KOPT-K1 (cell line): ENCODE results near the gene PLEKHG5.

Source experiments
- H3K27ac ChIP-seq: fragments of 200-600 bp; sonication (generic); 2 replicates; pipeline ENCODE4 v1.5.1; 2016; ENCODE audit warnings: antibody characterized with exemption, mild to moderate bottlenecking, low read depth, low read length; ENCODE audit not compliant: poor library complexity, severe bottlenecking
- H3K36me3 ChIP-seq: fragments of 200-600 bp; sonication (generic); 2 replicates; pipeline ENCODE4 v1.5.1; 2017; ENCODE audit warnings: antibody characterized with exemption, mild to moderate bottlenecking, low read length, moderate library complexity; ENCODE audit not compliant: insufficient read depth
- H3K9me3 ChIP-seq: fragments of 200-600 bp; sonication (generic); 2 replicates; pipeline ENCODE4 v1.5.1; 2017; ENCODE audit warnings: antibody characterized with exemption, low read length, mild to moderate bottlenecking; ENCODE audit not compliant: insufficient read depth, poor library complexity, severe bottlenecking

PLEKHG5 gene, protein sequence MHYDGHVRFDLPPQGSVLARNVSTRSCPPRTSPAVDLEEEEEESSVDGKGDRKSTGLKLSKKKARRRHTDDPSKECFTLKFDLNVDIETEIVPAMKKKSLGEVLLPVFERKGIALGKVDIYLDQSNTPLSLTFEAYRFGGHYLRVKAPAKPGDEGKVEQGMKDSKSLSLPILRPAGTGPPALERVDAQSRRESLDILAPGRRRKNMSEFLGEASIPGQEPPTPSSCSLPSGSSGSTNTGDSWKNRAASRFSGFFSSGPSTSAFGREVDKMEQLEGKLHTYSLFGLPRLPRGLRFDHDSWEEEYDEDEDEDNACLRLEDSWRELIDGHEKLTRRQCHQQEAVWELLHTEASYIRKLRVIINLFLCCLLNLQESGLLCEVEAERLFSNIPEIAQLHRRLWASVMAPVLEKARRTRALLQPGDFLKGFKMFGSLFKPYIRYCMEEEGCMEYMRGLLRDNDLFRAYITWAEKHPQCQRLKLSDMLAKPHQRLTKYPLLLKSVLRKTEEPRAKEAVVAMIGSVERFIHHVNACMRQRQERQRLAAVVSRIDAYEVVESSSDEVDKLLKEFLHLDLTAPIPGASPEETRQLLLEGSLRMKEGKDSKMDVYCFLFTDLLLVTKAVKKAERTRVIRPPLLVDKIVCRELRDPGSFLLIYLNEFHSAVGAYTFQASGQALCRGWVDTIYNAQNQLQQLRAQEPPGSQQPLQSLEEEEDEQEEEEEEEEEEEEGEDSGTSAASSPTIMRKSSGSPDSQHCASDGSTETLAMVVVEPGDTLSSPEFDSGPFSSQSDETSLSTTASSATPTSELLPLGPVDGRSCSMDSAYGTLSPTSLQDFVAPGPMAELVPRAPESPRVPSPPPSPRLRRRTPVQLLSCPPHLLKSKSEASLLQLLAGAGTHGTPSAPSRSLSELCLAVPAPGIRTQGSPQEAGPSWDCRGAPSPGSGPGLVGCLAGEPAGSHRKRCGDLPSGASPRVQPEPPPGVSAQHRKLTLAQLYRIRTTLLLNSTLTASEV

GRCh38 chr1:6491480-6491962, at the start of gene PLEKHG5:
Gene PLEKHG5 (minus strand): TSS chr1:6491667. CDS start chr1:6477571, 14,096 bp downstream.
- Histone ChIP-seq H3K27ac (peak within 1 kb of the TSS; percentile 65), H3K9me3 (no peaks in the 10 kb centered on the region)

DNA sequence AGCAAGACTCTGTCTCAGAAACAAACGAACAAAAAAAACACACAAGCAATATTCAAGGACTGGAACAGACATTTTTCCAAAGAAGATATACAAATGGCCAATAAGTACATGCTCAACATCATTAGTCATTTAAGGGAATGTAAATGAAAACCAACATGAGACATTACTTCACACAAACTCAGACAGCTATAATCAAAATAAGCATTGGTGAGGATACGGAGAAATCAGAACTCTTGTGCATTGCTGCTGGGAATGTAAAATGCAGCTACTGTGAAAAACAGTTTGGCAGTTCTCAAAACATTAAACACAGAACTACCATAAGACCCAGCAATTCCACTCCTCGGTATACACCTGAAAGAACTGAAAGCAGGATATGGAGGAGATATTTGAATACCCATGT, 47.5 kb upstream of the PLEKHG5 start:
- H3K27ac ChIP-seq, result no peak overlapping the region
- H3K36me3 ChIP-seq, result peaks cover 78% of the 10 kb centered on the region
- no peaks in the 10 kb centered on the region for H3K9me3 ChIP-seq

More at GRCh38 chr1:6491480-6491962, at the start of gene PLEKHG5:
- H3K36me3 ChIP-seq, result no peaks in the 10 kb centered on the region

DNA sequence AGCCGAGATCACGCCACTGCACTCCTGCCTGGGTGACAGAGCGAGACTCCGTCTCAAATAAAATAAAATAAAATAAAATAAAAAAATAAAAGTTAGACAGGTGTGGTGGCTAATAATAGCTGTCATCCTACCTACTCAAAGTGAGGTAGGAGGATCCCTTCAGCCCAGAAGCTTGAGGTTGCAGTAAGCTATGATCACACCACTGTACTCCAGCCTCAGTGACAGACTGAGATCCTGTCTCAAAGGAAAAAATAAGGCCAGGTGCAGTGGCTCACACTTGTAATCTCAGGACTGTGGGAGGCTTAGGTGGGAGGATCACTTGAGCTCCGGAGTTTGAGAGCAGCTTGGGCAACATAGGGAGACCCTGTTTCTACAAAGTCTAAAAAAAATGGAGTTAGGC, 44.8 kb upstream of the PLEKHG5 start:
- H3K9me3 ChIP-seq, result no peaks in the 10 kb centered on the region
- peaks cover 82% of the 10 kb centered on the region for H3K36me3 ChIP-seq

DNA sequence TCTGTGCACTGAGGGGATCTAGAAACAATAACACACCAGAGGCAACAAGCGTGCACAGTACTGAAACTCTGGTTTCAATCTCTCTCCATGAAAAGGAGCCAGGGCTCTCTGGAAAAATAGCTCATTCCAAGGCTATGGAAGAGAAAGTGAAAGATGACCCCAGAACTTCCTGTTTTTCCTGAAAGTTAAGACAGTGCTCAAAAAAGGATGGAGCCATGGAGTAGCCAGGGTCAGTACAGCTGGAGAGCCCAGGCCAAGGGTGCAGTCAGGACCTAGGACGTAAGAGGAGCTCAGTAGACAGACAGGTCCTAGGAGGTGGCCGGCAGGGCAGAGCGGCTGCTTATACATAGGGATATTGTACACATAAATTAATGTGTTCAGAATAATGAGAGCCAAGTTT, 43.7 kb upstream of the PLEKHG5 start:
- H3K9me3 ChIP-seq, result no peaks in the 10 kb centered on the region
- H3K36me3 ChIP-seq, result peaks cover 82% of the 10 kb centered on the region
- H3K27ac ChIP-seq, result no peak overlapping the region

More for the DNA sequence above, 44.8 kb upstream of the PLEKHG5 start:
- H3K27ac ChIP-seq, result no peak overlapping the region

- Histone ChIP-seq H3K27ac (no peak overlapping the region), H3K36me3 (peaks cover 85% of the 10 kb centered on the region), H3K9me3 (no peaks in the 10 kb centered on the region)
Measured at GRCh38 chr1:6534248-6534822, 42.9 kb upstream of the PLEKHG5 start.

GRCh38 chr1:6531996-6532395, 40.5 kb upstream of the PLEKHG5 start:
- Histone ChIP-seq H3K27ac (no peak overlapping the region), H3K9me3 (no peaks in the 10 kb centered on the region), H3K36me3 (peaks cover 88% of the 10 kb centered on the region)

DNA sequence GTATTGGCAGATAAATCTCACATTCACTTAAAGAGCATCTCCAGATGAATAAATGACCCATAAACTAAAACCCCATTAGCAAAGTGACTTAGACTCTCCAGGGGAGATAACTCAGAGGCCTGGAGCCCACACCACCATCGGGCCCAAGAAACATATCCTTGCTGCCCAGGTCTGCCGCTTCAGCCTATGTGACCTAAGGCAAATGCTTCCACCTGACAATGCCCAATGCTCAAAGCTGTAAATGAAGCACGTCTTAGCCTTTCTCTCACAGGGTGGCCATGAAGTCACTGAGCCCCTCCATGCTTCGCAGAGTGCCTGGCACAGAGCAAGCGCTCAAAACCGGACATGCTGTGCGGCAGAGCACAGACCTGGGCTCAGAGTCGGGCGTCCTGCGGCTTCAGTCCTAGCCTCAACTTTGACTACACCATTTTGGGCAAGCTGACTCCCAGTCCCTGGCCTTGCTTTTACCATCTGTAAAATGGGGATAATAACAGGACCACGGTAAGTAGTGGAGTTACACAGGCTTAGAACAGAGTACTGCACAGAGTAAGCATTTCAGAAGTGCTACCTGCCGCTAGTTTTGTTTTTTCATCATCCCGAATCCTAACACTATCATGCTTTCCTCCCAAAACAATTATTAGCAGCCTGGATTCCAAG, 39.2 kb upstream of the PLEKHG5 start:
- Histone ChIP-seq H3K9me3 (no peaks in the 10 kb centered on the region), H3K27ac (no peak overlapping the region), H3K36me3 (peaks cover 94% of the 10 kb centered on the region)

- H3K36me3 ChIP-seq, result peaks cover 91% of the 10 kb centered on the region
- H3K9me3 ChIP-seq, result no peaks in the 10 kb centered on the region
- no peak overlapping the region for H3K27ac ChIP-seq
Measured at GRCh38 chr1:6528492-6528891, 37.0 kb upstream of the PLEKHG5 start.

DNA sequence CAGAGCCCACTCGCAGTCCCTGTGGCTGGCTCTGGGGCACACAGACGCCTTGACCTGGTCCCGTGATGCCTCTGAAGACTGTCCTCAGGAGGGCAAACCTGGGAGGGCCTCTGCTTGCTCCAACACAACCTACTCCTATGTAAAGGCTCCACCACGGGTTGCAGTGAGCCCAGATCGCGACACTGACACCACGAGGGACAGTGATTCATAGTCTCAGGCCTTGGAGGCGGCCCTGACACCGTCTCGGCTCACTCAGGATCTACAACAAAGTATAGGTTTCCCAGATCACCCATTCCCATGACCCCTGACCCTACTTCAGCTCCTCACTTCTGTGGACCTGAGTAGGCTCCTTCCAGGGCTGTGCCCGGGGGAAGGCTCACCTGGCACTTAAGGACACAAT, 34.8 kb upstream of the PLEKHG5 start:
- Histone ChIP-seq H3K9me3 (no peaks in the 10 kb centered on the region), H3K27ac (no peak overlapping the region), H3K36me3 (peaks cover 77% of the 10 kb centered on the region)

GRCh38 chr1:6523566-6523965, 32.1 kb upstream of the PLEKHG5 start:
- H3K27ac ChIP-seq, result no peak overlapping the region
- H3K36me3 ChIP-seq, result peaks cover 56% of the 10 kb centered on the region
- no peaks in the 10 kb centered on the region for H3K9me3 ChIP-seq

- H3K36me3 ChIP-seq, result peaks cover 36% of the 10 kb centered on the region
- H3K9me3 ChIP-seq, result no peaks in the 10 kb centered on the region
- H3K27ac ChIP-seq, result no peak overlapping the region
Measured at GRCh38 chr1:6521536-6521935, 30.1 kb upstream of the PLEKHG5 start.

DNA sequence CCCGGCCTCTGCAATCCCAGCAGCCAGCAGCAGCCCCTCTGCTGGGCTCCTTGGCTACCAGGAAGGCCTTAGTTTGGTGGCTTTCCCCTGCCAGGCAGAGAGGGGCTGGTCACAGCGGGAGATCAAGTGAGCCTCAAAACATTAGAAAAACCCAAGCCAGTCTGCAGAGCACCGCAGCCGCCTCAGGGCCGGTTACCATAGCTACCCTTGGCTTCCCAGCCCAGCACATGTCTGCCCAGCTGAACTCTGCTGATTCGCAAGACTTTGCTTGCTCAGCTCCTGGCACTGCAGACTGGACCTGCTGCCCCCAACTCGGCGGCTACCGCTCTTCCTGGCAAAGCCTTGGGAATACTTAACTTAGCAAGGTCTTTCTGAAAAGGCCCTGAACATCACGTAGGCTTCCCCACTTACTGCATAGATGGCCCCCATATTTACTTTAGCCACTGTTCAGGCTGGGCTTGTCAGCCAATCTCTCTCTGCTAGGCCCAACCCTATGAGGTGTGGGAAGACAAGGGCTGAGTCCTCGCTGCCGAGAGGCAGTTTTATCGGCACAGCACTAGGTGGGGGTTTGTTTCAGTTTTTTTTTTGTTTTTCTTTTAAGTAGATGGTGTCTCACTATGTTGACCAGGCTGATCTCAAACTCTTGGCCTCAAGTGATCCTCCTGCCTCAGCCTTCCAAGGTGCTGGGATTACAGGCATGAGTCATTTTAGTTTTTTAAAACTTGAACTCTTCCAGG, 28.6 kb upstream of the PLEKHG5 start:
- peaks cover 21% of the 10 kb centered on the region for H3K36me3 ChIP-seq
- H3K27ac ChIP-seq, result no peak overlapping the region
- no peaks in the 10 kb centered on the region for H3K9me3 ChIP-seq

DNA sequence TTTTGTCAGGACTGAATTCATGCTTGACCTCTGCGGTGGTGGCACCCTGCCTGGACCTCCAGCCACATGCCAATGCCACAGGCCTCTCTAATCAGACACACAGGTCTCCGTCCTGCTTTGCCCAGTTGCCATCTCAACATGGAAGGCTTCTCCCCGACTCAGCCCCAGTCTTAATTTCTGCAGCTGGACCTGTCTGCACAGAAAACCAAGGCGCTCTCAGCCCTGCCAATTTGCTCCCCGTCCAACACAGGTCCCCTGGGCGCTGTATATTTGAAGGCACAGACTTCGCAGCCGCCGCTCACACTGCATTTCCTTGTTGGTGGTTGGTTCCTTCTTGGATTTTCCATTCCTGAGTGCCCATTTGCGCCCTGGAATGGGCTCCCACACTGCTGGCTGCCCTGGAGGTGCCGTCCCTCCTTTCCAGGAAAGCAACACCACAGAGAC, 28.0 kb upstream of the PLEKHG5 start:
- Histone ChIP-seq H3K9me3 (no peaks in the 10 kb centered on the region), H3K27ac (no peak overlapping the region), H3K36me3 (peaks cover 18% of the 10 kb centered on the region)

DNA sequence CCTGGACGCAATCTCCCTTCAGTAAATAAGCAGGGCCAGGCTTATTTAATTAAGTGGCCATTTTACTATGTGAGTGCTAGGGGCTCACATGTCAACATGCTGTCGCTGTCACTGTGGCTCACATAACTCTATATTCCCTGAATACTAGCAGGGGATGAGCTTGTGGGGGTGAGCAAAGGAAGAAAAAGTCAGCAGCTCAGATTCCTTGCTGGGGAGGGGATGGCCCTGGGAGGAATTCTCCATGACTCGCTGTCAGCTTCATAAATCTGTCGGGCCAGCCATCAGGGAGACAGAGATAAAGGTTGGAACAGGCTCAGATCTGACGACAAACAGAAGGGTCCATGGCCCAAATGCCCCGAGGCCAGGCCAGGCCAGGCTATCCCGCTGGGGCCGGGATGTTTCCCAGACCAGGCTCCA, 26.0 kb upstream of the PLEKHG5 start:
- H3K9me3 ChIP-seq, result no peaks in the 10 kb centered on the region
- H3K36me3 ChIP-seq, result peaks cover 8% of the 10 kb centered on the region; the same call in 1 of the 2 replicates
- H3K27ac ChIP-seq, result no peak overlapping the region
